ENCODE results near the gene GRIA4.

Gene GRIA4

GRCh38 chr11:105639527-105639926 is 29.7 kb downstream of the GRIA4 start:
- no peak for DNase-seq

- DNase-seq, result no peak
Measured at GRCh38 chr11:105641433-105641832, 31.6 kb downstream of the GRIA4 start.

GRCh38 chr11:105642870-105643269 is 33.0 kb downstream of the GRIA4 start:
- no peak for DNase-seq

- no peak for DNase-seq
Measured at GRCh38 chr11:105644839-105645573, 35.1 kb downstream of the GRIA4 start.

- no peak for DNase-seq
Measured at GRCh38 chr11:105647780-105648179, 37.9 kb downstream of the GRIA4 start.

GRCh38 chr11:105648762-105649161 is 38.9 kb downstream of the GRIA4 start:
- no peak for DNase-seq

GRCh38 chr11:105665281-105665680 is 55.4 kb downstream of the GRIA4 start:
- DNase-seq, result no peak

GRCh38 chr11:105667441-105667840 is 57.6 kb downstream of the GRIA4 start:
- no peak for DNase-seq

GRCh38 chr11:105670811-105671210 is 60.9 kb downstream of the GRIA4 start:
- DNase-seq, result peak; percentile 12

GRCh38 chr11:105673089-105673488 is 63.2 kb downstream of the GRIA4 start:
- DNase-seq, result peak; percentile 4

GRCh38 chr11:105689631-105690030 is 79.8 kb downstream of the GRIA4 start:
- no peak for DNase-seq

GRCh38 chr11:105690467-105690866 is 80.6 kb downstream of the GRIA4 start:
- no peak for DNase-seq

- DNase-seq, result no peak
Measured at GRCh38 chr11:105693075-105693759, 83.3 kb downstream of the GRIA4 start.

GRCh38 chr11:105696000-105696399 is 86.1 kb downstream of the GRIA4 start:
- DNase-seq, result no peak

GRCh38 chr11:105697291-105697690 is 87.4 kb downstream of the GRIA4 start:
- no peak for DNase-seq

- DNase-seq, result no peak
Measured at GRCh38 chr11:105699203-105699602, 89.3 kb downstream of the GRIA4 start.

GRCh38 chr11:105700271-105700670 is 90.4 kb downstream of the GRIA4 start:
- DNase-seq, result no peak

GRCh38 chr11:105701098-105701497 is 91.2 kb downstream of the GRIA4 start:
- no peak for DNase-seq

- no peak for DNase-seq
Measured at GRCh38 chr11:105705786-105706530, 96.1 kb downstream of the GRIA4 start.

- DNase-seq, result no peak
Measured at GRCh38 chr11:105713106-105713505, 103.2 kb downstream of the GRIA4 start.

GRCh38 chr11:105713696-105714095 is 103.8 kb downstream of the GRIA4 start:
- no peak for DNase-seq

GRCh38 chr11:105718641-105719040 is 108.8 kb downstream of the GRIA4 start:
- no peak for DNase-seq

- peak; percentile 2 for DNase-seq
Measured at GRCh38 chr11:105719073-105719822, 109.4 kb downstream of the GRIA4 start.

Measured in NCI-H226 (cell line).